HG02571 (cell line): ENCODE measurements around the gene NHEJ1.

ENCODE experiments used
- ATAC-seq: cut with Tn5 transposase; IDR thresholded peaks from one replicate; pipeline ENCODE4 v1.9.1; 2021; ENCODE audit warnings: mild to moderate bottlenecking, moderate library complexity; ENCODE audit not compliant: unreplicated experiment

Gene NHEJ1

GRCh38 chr2:219168932-219169331, 8.3 kb upstream of the NHEJ1 start:
- no peak for ATAC-seq

DNA sequence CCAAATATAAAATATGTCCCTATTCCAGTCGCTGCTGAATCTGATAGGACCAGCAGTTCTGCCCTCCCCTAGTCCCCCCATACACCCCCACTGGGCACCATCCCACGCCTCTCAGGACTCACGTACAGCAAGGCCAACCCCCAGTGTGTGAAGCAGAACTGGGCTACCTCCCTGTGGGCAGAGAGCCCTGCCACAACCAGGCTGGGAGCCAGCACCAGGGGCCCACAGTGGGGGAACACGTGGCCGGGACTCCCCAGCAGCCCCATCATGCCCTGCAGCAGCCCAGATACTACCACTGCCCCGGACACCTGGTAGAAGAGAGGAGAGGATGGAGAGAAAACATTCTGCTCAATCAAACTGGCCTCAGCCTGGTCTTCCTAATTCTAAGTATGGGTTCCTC, 7.9 kb upstream of the NHEJ1 start:
- ATAC-seq = no peak

DNA sequence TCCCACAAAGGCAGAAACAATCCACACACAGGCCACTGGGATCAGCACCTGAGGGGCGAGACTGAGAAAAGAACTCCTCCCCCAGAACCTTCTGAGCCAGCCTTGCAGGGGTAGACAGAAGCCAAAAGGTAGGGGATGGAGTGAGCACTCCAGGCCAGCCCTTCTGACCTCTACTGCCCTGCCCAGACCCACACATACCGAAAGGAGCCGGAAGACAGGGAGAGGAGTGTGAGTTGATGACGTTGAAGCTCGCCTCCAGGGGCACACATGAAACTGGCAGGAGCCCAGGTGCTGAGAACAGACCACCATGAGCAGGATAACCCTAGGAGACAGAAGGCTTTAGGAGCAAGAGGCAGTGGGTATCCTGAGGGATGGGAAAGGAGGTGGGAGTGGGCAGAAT, 7.4 kb upstream of the NHEJ1 start:
- ATAC-seq = no peak

DNA sequence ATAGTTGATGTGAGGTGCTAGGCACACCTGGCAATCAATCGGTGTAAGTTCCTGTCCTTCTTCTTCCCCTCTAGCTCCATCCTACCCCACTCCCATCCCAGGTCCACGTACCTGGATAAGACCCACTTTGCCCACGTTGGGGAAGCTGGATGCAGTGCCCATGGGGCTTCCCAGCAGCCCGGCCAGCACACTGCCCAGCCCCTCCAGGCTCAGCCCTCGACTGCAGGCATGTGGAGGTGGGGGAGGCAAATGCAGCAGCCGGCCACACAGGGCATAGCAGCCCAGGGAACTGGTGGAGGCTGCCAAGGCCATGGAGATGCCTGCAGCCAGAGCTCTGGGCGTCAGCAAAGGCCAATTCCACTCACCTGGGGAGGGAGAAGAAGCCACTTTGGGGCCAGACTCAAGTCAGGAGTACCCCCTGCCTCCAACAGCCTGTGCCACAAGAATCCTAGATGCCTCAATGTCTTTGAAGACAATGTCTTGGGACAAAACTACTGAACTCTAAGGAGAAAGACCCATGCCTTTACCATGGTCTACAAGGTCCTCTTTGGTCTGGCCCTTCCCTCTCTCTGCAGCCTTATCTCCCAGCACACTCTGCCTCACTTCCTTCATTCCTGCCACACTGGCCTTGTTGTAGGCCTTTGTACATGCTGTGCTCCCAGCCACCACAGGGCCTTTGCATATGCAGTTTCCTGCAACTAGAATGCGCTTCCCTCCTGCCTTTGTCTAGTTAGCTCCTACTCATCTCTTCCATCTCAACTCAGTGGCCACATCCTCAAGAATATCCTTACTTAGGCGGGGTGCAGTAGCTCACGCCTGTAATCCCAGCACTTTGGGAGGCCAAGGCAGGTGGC, 4.7 kb upstream of the NHEJ1 start:
- ATAC-seq = no peak

GRCh38 chr2:219163156-219163555, 2.5 kb upstream of the NHEJ1 start:
- ATAC-seq = no peak

GRCh38 chr2:219161097-219161496, 482 bp upstream of the NHEJ1 start:
- ATAC-seq = no peak

- no peak for ATAC-seq
Observed at GRCh38 chr2:219159771-219160185, 837 bp downstream of the NHEJ1 start.

GRCh38 chr2:219158586-219158985, 2.0 kb downstream of the NHEJ1 start:
- no peak for ATAC-seq

DNA sequence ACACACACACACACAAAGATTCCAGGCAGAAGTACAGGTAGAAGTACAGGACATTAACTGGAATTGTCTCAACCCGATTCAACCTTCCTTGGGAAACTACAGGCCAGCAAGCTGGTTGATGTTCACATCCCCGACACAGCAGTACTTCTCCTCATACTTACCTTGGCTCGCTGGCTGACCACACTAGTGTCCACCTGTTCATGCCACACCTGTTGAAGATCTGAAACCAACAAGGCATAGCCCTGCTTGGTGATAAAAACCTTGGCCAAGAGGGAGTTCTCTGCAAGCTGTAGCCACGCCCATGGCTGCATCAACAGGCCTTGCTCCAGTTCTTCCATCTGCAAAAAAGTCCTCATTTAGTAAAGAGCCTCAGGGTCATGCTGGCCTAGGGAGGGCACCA, 2.6 kb downstream of the NHEJ1 start:
- no peak for ATAC-seq

DNA sequence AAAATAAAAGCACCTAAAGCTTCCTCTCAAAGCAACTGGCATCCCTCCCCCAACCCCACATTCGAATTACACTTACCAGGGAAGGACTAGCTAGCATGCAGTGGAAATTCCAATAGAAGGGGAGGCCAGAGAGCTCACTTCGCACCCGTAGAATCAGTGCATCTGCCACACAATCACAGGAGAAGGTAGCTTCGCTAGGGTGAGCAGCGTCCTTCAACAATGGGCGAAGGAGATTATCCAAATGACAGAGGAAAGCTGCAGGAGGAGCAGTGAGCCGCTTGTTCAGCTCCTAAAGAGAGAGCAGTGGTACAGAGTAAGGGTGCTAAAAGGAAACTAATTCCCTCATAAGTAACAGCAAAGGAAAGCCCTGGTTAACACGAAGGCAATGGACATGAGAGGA, 3.2 kb downstream of the NHEJ1 start:
- ATAC-seq = no peak

- ATAC-seq = no peak
Observed at GRCh38 chr2:219155054-219155644, 5.5 kb downstream of the NHEJ1 start.

DNA sequence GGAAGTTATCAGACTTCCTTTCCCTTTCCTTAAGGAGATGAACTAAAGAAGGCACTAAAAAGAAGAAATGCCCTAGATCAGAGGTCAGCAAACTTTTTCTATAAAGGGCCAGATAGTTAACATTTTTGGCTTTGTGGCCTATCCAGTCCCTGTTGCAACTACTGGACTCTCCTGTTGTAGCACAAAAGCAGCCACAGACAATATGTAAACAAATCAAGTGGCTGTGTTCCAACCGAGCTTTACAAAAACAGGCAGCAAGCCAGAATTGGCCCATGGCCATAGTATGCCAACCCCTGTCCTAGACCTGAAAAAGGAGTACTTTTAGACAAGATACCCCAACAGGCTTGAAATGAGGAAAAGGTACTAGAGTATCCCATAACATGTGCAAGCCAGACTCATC, 10.9 kb downstream of the NHEJ1 start:
- no peak for ATAC-seq

- no peak for ATAC-seq
Observed at GRCh38 chr2:219142329-219142728, 18.3 kb downstream of the NHEJ1 start.

DNA sequence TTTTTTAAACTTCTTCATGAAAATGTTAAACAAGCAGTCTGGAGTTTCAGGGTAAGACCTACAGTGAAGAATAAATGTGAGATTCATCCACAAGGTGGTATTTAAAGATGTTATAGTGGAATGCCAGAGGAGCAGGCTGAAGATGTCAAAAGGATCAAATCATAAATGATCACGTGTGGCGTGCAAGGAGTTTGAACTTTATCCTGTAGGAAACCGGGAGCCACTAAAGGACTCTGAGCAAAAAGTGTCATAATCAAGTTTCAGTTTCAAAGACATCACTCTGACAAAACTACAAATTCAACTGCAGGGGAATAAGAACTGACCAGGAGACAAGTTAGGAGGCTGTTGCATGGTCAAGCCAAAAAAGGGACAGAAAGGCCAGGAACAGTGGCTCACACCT, 19.9 kb downstream of the NHEJ1 start:
- ATAC-seq = no peak

DNA sequence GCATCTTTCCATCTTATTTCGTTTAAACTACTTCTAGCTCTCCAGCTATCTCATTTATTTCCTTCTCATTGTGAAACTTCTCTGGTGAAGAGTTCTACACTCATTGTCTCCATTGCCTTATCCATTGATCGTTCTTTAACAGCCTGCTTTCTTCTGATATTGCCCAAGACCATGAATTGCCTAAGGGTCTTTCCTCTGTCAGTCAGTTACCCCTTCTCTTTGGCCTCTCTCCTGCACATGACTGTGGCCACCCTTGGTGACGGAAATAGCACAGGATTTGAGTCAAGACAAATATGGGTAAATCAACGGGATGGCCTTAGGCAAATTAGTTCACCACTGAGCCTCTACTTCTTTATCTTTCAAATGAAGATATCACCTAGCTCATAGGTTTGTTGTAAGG, 26.6 kb downstream of the NHEJ1 start:
- no peak for ATAC-seq

GRCh38 chr2:219131744-219132143, 28.9 kb downstream of the NHEJ1 start:
- no peak for ATAC-seq

- no peak for ATAC-seq
Observed at GRCh38 chr2:219131327-219131726, 29.3 kb downstream of the NHEJ1 start.

- ATAC-seq = no peak
Observed at GRCh38 chr2:219129589-219129988, 31.0 kb downstream of the NHEJ1 start.

DNA sequence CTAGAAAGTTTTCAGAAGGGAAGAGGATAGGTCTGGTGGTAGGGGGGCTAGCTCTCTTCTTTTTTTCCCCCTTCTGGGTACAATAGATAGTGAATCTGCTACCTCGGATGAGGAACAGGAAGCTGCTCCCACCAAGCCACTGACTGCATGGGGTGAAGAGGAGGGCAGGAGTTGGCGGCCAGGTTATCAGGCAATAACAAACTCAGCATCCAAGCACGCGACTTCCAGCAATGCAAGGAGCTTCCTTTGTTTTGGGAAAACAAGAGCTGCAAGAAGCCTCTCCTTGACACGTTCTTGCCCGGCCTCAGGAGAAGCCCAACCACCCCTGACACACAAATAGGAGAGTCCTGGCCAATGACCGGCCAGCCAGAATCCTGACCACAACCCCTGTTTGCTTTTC, 32.2 kb downstream of the NHEJ1 start:
- ATAC-seq = no peak

DNA sequence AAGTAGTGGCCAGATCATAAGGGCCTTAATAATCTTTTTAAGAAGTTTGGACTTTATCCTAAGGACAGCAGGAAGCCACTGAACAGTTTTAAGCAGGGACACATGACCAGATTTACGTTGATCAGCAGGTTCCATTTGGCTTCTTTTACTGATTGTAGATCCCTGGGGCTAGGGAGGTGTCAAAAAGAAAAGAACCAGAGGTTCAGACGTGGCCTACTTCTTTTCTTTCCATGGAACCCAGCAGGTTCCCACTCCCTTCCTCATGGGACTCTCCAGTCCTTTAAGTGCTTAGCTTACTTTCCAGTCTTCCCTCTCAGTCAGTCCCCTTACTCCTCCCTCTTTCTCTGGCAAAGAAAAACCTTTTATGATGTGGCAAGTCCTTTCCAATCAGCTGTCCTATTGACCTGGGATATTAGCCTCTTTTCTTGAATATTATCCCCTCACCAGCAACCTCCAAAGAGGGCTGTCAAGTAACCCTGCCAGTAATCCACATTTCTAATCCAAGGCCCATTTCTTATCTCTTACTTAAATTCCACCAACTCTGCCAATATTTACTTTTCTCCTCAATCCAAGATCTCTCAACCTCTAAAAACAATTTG, 33.5 kb downstream of the NHEJ1 start:
- no peak for ATAC-seq

DNA sequence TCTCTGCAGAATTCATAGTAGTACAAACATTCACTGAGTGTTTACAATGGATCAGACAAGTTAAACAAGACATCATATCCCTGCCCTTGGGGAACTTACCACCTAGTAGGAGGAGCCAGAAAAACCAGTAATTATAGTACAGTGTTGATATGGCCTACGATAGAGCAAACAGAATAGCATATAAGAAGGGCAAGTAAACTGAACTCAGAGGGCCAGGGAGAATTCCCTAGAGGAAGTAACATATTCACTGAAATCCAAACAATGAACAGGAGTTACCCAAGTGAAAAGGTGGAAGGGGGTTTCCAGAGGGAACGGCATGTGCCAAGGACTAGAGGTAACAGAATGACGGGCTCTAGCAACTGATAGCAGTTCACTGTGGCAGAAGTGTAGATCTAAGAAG, 34.1 kb downstream of the NHEJ1 start:
- no peak for ATAC-seq

DNA sequence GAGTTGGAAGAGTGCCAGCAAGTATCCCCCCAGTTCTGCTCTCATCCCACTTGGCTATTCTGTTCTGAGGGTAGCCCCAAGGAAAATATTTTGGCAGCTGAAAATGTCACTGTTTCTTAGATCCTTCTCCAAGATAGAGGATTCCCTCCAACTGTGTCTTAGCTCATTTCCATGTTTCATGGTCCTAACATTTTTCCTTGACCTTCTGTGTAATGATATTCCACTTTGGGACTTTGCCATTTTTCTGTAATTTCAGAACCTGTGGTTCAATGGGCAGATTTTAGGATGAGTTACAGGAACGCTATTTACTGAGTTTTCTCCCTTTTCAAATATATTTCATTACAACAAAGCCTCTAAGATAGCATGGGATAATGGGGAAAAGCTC, 34.7 kb downstream of the NHEJ1 start:
- ATAC-seq = no peak
